GM21528 (cell line): Measurements from ENCODE around the gene SRC.

Experiments
- ATAC-seq: cut with Tn5 transposase; IDR thresholded peaks from one replicate; pipeline ENCODE4 v1.9.1; 2021; ENCODE audit warnings: mild to moderate bottlenecking, moderate library complexity; ENCODE audit not compliant: unreplicated experiment, low FRiP score

The SRC gene

DNA sequence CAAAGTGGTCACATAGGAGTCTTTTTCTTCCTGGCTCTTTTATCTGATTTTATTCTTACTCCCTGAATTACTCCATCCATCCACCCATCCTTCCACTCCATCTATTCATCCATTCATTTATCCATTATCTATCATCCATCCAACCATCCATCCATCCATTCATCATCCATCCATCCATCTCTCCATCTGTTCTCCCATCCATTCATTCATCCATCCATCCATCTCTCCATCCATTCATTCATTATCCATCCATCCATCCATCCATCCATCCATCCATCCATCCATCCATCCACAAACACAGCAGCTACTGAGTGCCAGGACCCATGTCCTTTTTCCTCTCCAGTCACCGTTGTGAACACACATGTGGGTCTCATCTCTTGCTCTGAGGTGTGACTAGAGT, 96.6 kb downstream of the SRC start:
- no peak for ATAC-seq

DNA sequence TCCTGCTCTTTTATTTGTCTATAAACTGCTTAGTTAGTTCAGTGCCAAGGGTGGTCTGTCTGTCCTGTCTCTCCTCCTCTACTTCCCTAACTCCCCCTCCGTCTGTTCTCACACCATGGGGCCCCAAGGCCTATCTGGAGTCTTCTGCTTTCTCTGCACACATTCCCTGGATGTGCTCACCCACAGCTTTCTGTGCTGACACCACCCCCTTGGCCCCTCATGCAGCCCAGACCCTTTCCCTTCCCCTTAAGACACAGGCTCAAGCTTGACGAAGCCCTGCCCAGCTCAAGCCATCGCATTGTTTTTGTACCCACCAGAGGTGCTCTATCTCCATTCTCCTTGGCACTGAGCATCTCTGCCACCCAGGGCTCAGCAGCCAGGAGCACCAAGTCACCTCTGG, 97.0 kb downstream of the SRC start:
- no peak for ATAC-seq

DNA sequence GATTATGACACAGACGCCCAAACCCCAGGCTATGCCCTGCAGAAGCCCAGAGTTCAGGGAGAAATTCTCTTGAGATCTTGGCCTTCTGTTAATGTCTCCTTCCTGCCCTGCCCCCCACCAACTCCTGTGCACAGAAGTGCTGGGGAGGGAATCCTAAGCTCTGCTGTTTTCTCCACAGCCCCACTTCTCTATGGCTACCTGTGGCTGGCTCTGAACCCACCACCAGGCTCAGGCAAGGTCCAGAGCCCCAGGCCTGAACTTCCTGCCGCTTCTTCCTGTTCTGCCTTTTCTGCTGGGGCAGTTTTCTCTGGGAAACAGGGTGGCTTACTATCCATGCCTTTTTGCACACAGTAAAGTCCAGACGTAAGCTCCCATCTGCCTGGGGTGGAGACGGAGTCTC, 97.7 kb downstream of the SRC start:
- no peak for ATAC-seq

DNA sequence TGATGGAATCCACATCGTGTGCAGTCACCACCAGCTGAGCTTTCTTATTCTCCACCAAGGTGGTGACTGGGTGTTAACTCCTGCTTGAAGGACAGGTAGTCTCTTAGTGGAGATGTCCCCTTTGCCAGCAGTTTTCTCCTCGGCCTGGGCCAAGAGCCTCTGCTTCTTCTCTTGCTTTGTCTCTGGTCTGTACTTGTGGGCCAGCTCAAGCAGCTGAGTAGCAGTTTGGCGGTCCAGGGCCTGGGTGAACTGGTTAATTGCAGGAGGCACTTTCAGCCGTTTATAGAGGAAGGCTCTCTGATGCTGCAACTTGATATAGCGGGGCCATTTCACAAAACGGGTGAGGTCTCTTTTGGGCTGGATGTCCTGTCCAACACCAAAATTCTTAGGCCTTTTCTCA, 99.1 kb downstream of the SRC start:
- no peak for ATAC-seq

DNA sequence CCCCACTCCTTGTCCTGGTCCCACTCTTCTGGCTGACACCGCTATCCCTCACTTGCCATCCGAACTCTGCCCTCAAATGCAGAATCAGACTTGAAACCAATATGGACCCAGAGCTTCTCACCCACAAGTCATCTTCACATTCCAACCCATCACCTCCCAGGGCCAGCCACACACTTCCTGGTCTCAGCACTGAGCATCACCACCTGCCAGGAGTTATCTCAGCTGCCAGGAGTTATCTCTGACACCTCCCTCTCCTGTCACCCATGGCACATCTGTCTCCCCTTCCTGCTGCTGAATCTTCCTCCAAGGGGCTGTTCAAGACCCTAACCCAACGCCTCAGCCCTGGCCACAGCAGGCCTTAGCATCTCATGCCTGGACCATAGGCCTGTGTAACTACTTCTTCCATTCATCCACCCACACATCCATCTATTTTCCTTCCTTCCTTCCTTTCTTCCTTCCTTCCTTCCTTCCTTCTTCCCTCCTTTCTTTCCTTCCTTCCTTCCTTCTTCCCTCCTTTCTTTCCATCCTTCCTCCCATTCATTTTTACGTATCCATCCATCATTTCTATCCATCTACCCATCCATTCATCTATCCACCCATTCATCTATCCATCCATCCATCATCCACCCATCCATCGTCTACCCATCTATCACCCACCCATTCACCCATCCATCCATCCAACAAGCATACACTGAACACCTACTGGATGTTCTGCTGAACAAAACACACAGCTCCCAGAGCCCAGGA, 100.5 kb downstream of the SRC start:
- no peak for ATAC-seq

DNA sequence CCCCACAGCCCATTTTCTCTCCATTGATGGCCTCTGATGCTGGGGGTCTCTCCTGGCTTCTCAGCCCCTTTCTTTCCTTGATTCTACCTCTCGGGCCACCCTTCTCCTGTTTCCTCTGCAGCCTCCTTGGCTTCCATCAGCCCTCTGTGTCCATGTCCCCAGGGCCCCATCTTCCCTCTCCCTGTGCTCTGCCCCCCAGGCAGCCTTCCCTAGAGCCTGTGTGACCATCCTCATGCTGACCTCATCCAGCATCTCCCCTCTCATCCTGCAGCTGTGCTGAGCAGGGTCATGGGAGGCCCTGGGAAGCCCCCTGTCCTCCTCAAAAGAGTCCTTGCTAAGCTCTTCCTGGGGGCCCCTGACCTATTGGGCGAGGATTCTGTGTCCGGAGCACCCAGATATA, 101.7 kb downstream of the SRC start:
- ATAC-seq, result no peak

DNA sequence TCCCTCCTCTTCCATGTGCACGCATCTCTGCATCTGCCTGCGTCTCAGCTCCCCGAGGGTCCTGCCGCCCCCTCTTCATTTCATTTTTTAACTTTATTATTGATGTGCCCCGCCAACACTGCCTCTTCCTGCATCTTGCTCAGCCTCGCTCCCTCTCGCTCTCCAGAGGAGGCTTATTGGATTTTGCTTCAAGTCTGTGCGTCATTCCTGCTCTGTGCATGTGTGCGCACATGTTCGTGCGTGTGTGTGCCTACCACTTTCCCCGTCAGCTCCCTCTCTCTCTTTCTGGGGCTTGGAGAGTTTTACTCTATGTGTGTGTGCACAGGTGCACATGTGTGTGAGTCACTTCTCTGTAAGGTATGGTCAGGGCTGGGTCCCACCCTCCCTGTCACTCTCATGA, 103.3 kb downstream of the SRC start:
- no peak for ATAC-seq

DNA sequence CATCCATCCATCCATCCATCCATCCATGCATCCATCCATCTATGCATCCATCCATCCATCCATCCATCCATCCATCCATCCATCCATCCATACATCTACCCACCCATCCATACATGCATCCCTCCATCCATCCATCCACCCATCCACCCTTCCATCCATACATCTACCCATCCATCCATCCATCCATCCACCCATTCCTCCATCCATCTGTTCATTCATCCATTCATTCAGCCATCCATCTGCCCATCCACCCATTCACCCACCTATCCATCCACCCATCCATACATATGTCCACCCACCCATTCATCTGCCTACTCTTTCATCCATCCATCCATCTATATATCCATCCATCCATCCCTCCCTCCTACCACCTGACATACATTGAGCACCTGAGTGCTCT, 104.4 kb downstream of the SRC start:
- ATAC-seq, result no peak

DNA sequence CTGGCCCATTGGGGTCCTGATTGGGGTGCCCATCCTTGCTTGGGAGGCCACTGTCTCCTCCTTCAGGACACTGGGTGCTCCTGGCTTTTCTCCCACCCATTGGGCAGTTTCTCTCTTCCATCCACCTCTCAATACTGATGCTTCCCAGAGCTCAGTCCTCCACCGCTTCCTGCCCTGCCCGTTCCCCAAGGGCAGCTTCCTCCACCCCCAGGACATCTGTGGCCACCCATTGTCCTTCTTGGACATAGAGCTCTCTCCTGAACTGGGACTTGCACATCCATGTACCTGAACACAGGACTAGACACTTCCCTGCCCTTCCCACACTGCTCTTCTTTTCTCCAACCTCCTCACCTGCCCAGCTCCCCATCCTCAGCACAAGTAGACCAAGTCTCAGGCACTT, 105.7 kb downstream of the SRC start:
- ATAC-seq, result no peak

DNA sequence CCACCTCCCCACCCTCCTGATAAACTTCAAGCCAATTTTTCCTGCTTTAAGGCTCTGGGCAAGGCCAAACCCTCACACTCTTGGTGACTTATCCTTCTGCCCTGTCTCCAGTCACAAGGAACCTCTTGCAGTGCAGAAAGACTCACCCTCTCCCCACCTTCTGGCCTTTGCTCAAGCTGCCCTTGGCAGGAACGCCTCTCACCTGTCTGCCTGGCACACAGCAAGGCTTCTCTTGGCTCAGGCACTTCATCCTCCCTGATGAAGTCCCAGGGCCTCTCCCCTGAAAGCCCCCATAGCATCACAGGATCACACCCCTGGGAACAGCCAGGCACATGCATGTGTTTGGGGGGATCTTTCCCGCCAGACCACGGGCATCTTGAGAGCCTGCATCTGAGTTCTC, 106.3 kb downstream of the SRC start:
- no peak for ATAC-seq

DNA sequence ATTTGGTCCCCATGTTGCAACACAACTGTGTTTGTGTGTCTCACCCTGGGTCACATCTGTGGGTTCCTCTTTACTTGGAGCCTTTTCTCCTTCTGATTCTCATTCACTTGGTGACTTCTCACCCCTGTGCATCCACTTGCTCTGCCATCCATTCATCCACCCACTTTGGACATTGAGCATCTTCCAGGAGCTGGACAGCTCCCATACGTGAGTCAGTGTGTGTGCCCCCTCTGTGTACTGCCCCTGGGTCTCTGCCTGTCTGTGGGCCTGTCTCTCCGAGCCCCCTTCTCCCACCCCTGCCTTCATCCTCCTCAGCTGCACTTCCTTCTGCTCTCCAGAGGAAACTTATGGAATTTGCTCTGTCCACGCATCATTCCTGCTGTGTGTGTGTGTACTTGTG, 107.3 kb downstream of the SRC start:
- no peak for ATAC-seq

DNA sequence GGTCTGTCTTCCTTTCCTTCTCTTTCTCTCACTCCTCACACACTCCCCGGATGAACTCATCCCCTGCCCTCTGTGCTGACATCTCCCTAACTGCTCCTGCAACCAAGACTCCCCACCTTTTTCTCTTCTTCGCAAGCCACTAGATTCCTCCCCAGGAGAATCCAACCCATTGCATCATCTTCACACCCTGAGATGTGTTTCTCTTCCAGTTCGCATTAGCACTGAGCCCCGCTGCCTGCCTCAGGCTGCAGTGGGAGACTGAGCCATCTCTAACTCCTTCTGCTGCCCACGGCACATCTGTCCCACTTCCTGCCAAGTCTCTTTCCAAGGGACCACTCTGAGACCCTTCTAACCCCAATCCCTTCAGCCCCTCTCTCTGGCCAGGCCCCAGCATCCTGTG, 107.9 kb downstream of the SRC start:
- ATAC-seq, result no peak

DNA sequence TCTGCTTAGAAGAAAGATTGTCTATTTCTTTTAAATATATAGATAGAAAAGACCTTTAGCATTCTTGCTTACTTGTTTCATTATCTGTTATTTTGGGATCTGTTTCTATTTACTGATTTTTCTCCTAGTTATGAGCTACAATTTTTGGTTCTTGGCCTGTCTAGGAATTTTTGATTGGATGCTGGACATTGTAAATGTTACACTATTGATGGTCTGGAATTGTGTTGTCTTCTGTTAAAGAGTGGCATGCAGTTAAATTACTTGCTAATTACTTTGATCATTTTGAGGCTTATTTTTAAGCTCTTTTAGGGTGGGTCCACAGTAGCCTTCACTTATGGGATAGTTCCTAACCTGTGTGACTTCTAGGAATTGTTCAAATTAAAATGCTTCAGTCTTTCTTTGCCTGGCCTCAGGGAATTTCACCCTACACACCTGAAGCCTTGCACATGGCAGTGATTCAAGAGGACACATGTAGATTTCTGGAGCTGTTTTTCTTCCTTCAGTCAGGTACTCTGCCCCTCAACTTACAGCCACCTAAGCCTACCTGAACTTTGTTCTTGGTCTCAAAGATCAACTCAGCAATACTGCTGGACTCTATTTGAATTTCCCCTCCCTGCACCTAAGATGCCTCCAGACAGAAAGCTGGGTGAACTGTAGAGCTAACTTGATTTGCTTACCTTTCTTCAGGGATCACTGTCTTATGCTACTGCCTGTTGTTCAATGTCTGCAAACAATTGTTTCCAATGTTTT, 108.9 kb downstream of the SRC start:
- ATAC-seq, result no peak
